NCI-H345 (cell line): ENCODE results near the gene DNAJC4.

Experiments
- DNase-seq: peaks from one replicate; lab custom pipeline; 2025; lab: John Stamatoyannopoulos, UW

DNAJC4 gene

DNA sequence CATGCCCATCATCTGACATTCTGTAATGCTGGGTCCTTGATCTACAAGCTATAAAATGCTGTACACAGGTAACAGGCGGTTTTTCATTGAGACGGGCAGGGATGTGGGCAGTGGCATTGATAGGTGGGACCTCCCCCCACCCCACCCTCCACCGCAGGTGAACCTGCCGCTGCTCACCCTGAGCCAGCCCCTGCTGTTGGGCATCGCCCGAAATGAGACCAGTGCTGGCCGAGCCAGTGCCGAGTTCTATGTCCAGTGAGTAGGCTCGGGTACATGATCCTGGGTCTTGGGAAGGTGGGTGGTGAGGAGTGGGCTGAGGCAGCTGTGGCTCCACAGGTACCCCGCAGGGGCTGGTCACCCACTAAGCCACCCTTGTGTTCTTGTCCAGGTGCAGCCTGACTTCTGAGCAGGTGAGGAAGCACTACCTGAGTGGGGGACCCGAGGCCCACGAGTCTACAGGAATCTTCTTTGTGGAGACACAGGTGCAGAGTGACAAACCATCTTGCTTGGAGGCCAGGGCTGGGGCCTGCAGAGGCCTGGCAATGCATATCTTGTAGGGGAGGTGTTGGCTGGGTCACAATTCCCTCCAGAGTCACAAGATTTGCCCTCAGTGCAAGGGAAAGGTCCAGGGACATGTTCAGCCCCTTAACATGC, 1.1 kb upstream of the DNAJC4 start:
- no peak for DNase-seq

DNA sequence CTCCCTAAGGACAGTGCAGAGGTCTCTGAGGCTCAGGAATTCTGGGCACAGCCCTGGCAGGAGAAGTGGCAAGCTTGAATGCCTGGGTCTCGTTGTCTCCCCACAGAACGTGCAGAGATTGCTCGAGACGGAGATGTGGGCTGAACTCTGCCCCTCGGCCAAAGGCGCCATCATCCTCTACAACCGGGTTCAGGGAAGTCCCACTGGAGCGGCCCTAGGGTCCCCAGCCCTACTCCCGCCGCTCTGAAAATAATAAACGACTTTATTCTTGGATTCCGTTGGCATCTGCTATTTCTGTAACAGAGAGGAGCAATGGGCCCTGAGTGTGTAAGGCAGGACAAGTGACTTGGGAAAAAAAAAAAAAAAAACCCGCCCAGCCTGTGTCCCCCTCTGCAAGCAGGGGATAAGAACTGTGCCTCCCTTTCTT, 591 bp upstream of the DNAJC4 start:
- DNase-seq = no peak

DNA sequence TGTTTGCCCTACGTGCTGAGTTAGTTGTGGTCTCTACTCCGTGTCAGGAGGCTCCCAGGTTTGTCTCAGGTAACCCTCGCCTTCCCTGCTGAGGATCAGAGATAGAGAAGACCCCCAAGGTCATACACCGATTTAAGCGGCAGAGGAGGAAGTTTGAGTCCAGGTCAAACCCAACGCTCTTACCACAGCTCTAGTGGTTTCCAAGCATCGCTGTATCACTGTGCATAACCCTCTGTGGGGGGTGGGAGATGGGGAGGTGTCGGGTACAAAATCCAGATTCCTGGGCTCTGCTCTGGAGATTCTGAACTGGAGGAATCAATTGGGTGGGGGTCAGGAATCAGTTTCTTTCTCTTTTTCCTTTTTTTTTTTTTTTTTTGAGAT, 627 bp downstream of the DNAJC4 start:
- DNase-seq = no peak

DNA sequence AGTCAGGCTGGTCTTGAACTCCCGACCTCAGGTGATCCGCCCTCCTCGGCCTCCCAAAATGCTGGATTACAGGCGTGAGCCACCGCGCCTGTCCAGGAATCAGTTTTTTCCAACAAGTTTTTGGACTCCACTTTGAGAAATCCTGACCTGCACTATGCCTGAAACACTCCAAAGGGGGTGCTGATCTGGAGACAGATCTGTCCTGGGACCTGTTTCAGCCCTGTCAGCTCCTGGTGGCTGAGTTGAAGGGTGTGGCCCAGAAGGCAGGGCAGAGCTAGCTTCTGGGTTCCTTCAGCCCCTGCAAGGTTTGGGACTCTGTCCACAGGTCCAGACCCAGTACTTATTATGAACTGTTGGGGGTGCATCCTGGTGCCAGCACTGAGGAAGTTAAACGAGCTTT, 1.2 kb downstream of the DNAJC4 start:
- no peak for DNase-seq

DNA sequence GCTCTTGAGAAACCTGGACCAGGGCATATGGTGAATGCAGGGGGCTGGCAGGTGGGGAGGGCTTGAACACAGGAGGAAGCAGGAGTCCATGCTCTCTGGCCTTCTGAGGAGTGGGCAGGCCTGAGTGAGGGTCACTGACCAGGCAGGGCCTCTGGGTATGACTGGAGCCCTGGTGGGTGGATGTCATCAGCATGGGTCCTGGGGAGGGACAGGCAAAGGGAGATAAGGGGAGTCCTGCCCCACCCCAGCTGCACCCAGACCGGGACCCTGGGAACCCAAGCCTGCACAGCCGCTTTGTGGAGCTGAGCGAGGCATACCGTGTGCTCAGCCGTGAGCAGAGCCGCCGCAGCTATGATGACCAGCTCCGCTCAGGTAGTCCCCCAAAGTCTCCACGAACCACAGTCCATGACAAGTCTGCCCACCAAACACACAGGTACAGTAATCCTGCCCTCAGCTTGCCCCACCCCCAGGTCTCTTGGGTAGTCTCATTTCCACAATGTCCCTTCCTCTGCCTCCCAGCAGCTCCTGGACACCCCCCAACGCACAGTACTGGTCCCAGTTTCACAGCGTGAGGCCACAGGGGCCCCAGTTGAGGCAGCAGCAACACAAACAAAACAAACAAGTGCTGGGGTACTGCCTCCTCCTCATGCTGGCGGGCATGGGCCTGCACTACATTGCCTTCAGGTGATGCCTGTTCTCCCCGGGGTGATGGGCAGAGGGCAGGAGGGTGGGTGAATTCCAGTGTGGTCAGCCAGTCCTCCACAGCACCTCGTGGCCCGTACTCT, 2.0 kb downstream of the DNAJC4 start:
- no peak for DNase-seq

DNA sequence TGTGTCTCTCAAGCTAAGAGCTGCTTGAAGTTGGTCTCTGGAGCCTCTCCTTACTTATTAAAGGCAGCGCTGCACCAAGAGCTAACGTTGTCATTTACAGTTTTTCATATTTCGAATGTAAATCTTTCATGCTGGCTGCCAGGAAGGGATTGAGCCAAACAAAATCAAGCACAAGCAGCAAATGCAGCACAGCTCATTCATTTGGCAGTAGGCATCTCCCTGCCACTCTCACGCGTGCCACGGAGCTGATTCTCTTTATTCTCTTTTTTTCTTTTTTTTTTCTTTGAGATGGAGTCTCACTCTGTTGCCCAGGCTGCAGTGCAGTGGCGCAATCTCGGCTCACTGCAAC, 2.6 kb downstream of the DNAJC4 start:
- no peak for DNase-seq

DNA sequence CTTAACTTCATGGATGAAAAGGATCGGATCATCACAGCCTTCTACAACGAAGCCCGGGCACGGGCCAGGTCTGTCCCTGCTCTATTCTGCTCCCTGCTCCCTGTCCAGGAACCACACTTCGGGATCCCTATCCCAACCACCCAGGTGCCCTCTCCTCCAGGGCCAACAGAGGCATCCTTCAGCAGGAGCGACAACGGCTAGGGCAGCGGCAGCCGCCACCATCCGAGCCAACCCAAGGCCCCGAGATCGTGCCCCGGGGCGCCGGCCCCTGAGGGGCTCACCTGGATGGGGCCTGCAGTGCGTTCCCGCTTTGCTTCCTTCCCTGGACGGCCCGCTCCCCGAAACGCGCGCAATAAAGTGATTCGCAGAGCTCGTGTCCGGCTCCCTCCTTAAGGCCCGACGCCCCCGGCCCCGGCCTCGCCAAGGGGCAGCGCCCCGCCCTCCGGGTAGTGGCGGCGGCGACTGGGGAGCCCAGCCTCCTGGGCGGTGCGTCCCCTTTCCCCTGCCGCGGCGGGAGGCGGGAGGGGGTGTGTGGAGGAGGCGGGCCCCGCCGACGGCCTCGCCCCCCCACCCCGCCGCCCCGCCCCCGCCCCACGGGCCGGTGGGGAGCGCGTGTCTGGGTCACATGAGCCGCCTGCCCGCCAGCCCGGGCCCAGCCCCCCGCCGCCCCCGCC, 3.7 kb downstream of the DNAJC4 start, which contains the start of gene VEGFB:
Gene VEGFB (plus strand): TSS at position 672 of the 674 bp plus-strand sequence. CDS start 250 bp downstream, outside the sequence.
- DNase-seq = peak; percentile 83

DNA sequence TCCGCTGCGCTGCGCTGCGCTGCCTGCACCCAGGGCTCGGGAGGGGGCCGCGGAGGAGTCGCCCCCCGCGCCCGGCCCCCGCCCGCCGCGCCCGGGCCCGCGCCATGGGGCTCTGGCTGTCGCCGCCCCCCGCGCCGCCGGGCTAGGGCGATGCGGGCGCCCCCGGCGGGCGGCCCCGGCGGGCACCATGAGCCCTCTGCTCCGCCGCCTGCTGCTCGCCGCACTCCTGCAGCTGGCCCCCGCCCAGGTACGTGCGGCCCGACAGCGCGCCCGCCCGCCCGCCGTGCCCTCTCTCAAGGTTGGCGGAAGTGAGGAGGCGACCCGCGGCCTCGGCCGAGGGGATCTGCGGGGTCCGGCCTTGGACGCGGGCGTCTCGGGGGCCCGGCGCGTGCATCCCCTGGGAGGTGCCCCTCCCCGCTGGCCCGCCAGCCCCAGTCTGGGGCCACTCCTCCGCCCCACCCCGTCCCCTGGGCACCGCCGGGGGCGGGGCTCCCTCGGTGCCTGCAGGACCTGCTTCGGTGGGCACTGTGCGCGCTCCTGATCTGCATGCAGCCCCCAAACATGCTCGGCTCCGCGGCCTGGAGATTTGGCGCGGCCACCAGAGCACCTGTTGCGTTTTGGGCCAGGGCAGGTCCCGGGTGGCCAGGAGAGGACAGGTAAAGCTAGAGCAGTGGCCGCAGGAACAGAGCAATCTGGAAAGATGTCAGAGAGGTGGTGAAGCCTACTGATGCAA, 4.5 kb downstream of the DNAJC4 start:
- peak; percentile 56 for DNase-seq

DNA sequence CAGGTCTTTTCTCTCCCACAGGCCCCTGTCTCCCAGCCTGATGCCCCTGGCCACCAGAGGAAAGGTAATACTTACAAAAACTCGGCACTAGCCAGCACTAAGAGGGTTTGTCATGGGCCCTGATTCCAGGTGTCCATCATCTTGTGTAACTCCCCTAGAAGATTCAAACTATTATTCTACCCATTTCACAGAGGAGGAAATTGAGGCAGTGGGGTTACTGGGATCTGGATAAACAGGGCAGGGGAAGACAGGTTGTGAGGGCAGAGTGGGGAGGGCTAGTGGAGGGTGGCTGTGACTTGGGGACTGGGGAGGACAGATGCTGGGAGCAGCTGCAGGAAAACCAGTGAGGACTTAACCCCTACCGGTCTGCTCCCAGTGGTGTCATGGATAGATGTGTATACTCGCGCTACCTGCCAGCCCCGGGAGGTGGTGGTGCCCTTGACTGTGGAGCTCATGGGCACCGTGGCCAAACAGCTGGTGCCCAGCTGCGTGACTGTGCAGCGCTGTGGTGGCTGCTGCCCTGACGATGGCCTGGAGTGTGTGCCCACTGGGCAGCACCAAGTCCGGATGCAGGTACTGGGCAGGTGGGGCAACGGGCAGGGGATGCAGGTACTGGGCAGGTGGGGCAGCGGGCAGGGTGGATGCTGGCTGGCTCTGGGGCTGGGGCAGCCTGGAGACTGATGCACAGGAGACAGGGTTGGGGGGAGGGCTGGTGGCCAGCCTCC, 5.3 kb downstream of the DNAJC4 start:
- no peak for DNase-seq

DNA sequence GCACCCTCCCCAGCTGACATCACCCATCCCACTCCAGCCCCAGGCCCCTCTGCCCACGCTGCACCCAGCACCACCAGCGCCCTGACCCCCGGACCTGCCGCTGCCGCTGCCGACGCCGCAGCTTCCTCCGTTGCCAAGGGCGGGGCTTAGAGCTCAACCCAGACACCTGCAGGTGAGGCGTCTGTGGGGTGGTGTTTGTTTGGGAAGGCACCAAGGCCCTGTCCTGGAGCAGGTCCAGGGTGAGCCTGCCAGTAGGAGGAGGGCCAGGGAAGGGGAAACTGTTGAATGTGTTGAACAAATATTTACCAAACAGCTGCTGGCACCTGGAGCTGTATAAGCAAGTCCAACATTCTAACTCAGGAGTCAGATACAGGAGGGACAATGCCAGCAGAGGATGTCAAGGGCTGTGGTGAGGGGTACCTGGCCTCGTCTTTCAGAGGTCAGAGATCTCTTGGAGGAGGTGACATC, 7.2 kb downstream of the DNAJC4 start:
- DNase-seq = peak; percentile 88

DNA sequence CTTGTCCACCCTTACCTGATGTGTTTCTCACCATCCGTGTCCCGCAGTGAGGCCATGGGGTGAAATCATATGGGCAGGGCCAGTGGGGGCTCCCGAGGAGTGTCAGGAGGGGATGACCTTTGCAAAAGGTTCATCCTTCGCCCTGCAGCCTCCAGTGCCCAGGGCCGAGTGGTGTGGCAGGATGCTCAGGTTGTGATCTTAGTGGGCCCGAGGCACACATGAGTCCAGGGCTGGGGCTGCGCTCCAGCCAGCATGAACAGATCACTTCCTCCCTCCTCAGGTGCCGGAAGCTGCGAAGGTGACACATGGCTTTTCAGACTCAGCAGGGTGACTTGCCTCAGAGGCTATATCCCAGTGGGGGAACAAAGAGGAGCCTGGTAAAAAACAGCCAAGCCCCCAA, 7.7 kb downstream of the DNAJC4 start:
- DNase-seq = no peak

DNA sequence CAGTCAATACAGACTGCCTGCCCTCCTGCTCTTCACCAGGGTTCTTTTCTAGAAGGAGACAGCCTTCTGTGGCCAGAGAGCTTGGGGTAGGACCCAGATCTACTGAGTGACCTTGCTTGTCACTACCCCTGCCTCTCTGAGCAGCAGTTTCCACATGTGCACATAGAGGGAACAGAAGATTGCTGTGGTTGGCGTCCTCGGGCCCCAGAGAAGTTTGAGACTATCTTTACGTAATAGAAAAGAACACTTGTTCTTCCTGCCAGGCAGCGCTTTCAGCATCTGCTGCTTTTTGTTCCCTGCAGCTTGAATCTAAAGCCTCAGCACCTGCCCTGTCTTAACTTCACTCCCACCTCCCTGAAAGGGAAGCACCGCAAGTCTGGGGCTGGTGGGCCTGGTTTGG, 8.7 kb downstream of the DNAJC4 start:
- DNase-seq = no peak

DNA sequence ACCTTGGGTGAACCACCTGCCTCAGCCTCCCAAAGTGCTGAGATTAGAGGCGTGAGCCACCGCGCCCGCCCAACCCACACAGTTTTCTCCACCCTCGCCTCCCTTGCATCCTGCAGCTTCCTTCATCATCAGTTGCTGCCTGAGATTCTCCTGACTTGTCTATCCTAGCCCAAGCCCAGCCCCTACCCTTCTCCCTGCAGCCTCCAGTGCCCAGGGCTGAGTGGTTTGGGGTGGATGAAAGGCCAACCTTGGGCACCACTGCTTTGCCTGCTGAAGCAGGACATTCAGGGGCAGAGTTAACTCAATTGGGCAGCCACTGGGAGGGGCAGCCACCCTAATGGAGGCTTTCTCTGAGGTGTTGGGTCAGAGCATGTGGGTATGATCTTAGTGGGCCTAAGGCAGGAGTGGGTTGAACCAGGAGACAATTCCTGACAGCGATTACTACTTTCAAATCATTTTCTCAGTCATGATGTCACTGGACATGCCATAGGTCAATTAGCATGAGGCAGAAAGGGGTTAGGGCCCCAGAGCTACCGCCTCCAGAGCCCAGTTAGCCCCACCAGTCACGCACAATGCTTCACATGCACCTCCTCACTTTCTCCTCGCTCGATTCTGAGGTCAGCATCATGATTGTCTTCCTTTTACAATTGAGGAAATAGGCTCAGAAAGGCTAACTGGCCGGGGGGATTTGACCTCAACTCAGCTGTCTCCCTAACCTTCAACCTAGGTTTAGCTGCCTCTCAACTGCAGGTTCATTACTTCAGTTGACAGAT, 9.5 kb downstream of the DNAJC4 start:
- no peak for DNase-seq

DNA sequence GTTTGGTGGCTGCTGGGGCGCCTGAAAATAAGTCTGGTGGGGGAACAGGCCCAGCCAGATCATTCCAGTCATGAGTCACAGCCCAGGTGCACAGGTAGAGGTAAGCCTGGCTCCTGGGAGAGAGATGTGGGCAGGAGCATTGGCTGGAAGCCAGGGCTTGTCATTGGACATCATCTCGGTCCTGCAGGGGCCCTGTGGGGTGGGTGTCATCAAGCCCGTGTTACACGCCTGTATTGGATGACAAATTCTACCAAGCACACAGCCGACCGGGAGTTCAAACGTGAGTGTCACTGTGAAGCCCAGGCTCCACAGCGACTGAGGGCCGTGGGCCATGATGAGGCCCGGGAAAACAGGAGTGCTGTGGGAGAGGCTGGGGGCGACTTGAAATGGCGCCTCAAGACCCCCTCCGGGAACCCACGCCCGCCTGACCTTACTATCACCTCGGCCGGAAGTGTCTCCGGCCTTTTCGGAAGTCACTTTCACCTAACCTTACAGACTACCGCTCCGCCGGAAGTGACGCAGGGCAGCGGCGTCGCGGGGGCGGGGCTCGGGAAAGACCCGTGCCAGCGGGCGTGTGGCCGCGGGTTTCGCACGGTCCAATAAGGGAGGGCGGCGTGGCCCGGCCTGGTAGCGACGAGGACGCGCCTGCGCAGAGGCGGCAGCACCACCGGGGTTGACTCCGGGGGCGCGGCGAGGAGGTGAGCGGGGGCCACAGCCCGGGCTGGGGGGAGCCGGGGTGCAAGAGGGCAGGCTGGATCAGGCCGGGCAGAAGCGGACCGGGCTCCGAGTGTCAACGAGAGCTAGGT, 10.3 kb downstream of the DNAJC4 start, which contains the start of gene FKBP2:
Gene FKBP2 (plus strand): TSS at position 661 of the 806 bp plus-strand sequence. CDS start 1,293 bp downstream, outside the sequence.
- peak; percentile 98 for DNase-seq

DNA sequence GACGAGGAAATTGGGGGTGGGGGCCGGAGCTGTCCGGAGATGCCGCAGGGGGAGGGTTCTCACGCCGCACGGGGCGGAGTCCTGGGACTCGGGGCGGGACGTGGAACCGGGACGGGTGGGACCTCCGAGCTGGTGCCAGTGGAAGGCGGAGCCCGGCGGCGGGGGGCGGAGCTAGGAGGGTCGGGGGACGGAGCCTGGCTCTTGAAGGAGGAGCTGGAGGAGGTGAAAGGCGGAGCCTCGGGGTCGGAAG, 10.8 kb downstream of the DNAJC4 start:
- peak; percentile 99 for DNase-seq

DNA sequence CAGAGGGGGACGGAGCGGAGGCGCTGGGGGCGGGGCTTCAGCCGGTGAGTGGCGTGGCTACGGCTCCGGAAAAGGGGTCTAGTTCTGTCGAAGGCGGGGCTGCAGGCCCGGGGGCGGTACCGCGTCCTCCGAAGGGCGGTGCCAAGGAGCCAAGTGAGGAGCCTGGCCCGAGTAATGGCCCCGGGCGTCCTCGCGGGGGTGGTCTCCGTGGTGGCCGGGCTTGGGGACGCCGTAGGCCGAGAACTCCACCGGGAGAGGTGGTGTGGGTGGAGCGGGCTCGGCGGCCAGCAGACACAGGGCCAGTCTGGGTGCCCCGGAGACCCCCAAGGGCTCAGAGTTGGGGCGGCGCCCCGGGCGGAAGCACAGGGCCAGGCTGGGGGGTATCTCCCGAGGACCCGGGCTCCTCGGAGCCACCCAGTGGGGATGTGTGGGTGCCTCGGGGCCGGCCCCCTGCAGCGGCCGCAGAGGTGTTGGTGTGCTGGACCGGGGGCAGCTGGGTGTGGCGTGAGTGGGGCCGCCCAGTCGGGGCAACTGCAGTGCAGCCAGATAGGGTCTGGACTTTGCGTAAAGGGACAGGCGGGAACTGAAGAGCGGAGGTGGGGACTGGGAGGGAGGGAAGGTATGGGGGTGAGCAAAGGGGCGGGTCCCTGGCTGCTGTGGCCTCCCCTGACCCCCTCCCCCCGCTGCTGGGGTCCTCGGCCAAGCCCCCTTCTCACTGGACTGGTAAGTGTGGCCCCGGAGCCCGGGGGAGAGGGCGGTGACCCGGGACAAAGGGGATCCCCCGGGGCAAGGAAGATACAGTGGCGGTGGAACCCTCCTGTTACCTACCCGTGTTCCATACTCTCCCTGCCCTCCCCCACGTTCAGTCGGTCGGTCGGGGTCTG, 11.4 kb downstream of the DNAJC4 start:
- DNase-seq = peak; percentile 21

DNA sequence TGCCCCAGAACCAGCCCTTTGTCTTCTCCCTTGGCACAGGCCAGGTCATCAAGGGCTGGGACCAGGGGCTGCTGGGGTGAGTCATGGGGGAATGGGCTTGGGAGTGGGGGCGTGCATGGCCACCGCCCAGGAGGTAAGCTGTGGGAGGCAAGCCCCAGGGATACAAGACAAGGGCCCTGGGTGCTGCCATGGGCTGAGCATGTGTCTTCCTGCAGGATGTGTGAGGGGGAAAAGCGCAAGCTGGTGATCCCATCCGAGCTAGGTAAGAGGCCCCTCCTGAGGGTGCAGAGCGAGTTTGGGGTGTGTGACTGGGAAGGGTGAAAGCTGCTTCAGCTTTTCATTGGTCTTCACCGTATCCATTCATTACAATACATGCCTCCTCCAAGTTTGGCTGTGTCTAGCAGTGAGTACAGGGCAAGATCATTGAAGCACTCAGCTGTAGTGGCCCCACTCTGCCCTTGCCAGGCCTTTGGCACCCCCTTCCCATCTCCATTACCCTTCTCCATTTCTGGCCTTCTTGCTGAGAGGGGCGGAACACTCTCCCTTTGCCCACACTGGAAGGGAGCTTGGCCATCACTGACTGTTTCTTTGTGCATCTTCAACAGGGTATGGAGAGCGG, 13.0 kb downstream of the DNAJC4 start:
- DNase-seq = no peak

DNA sequence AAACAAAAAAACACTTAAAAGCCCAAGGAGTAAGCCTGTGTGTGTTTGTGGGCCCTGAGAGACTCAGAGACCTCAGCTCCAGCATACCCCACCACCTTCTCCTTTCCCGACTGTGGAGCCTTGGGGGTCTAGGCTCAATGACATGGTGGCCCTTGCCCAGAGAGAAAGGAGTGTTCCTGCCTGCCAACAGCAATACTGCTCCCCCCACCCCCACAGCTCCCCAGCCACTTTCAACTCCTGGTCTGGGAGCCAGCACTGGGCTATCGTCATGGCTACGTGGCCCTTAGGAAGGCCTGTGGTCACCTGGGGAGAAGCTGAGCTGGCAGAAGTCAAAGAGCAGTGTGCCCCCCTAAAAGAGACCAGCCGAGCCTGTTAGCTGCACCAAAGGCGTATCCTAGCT, 13.8 kb downstream of the DNAJC4 start:
- no peak for DNase-seq

DNA sequence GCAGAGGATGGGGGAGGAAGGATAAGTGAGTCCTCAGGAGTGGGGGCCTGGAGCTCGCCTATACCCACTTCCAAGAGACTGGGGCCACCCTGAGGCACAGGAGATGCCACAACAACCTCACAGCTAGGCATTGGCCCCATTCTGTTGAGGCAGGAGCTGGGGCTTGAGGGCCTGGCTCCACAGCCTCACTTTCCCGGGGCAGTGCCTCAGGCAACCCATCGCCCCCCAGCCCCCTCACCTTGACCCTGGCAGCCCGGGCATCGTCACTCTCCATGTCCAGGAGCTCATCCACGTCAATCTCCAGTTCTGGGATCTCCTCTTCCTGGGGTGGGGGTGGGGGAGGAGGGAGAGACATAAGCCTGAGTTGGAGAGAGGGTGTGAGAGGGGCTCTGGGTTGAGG, 14.6 kb downstream of the DNAJC4 start:
- DNase-seq = no peak
